Activated T-cell treated with anti-CD3 and anti-CD28 coated beads for 4 hours (primary cell): ENCODE measurements around the gene MYO1C.

Experiments used
- DNase-seq: peaks from one replicate; pipeline ENCODE4 v3.0.0-alpha.2; 2020

MYO1C gene

DNA sequence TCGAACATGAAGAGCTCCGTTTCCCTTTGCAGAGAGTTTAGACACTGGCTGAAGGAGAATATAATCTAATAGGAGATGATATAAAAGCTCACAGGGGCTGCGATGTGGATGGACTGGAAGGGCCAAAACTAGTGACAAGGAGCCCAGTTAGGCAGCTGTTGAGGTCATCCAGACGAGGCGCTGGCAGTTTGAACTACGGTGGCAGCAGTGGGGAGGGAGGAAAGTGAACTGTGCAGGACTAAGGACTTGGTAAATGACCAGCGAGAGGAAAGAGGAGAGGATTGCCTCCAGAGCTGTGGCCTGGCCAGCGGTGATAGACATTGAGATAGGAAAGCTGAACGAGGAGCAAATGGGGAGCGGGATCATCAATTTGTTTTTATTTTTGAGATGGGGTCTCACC is 77.9 kb downstream of the MYO1C start:
- DNase-seq, result no peak
